ENCODE measurements around the gene ZBTB20.

The ZBTB20 gene

GRCh38 chr3:114928989-114929640 is 218.0 kb downstream of the ZBTB20 start:
- DNase-seq (ENCODE audit: low read depth) = peak; percentile 32

GRCh38 chr3:114904633-114905032 is 242.5 kb downstream of the ZBTB20 start:
- no peak for DNase-seq (ENCODE audit: low read depth)

GRCh38 chr3:114903213-114903612 is 243.9 kb downstream of the ZBTB20 start:
- no peak for DNase-seq (ENCODE audit: low read depth)

GRCh38 chr3:114902691-114903101 is 244.4 kb downstream of the ZBTB20 start:
- DNase-seq (ENCODE audit: low read depth) = no peak

GRCh38 chr3:114900908-114901307 is 246.2 kb downstream of the ZBTB20 start:
- DNase-seq (ENCODE audit: low read depth) = peak; percentile 2

- DNase-seq (ENCODE audit: low read depth) = no peak
Observed at GRCh38 chr3:114899186-114899931, 247.7 kb downstream of the ZBTB20 start.

GRCh38 chr3:114896978-114897377 is 250.1 kb downstream of the ZBTB20 start:
- no peak for DNase-seq (ENCODE audit: low read depth)

GRCh38 chr3:114893361-114893760 is 253.7 kb downstream of the ZBTB20 start:
- no peak for DNase-seq (ENCODE audit: low read depth)

- no peak for DNase-seq (ENCODE audit: low read depth)
Observed at GRCh38 chr3:114892880-114893279, 254.2 kb downstream of the ZBTB20 start.

GRCh38 chr3:114892131-114892879 is 254.8 kb downstream of the ZBTB20 start:
- DNase-seq (ENCODE audit: low read depth) = no peak

- no peak for DNase-seq (ENCODE audit: low read depth)
Observed at GRCh38 chr3:114887806-114888205, 259.3 kb downstream of the ZBTB20 start.

GRCh38 chr3:114886905-114887304 is 260.2 kb downstream of the ZBTB20 start:
- no peak for DNase-seq (ENCODE audit: low read depth)

GRCh38 chr3:114884213-114884923 is 262.7 kb downstream of the ZBTB20 start:
- DNase-seq (ENCODE audit: low read depth) = no peak

GRCh38 chr3:114880078-114880477 is 267.0 kb downstream of the ZBTB20 start:
- no peak for DNase-seq (ENCODE audit: low read depth)

- DNase-seq (ENCODE audit: low read depth) = peak; percentile 81
Observed at GRCh38 chr3:114879059-114880031, 267.7 kb downstream of the ZBTB20 start.

- DNase-seq (ENCODE audit: low read depth) = peak; percentile 79
Observed at GRCh38 chr3:114878114-114878839, 268.8 kb downstream of the ZBTB20 start.

- DNase-seq (ENCODE audit: low read depth) = no peak
Observed at GRCh38 chr3:114877378-114878113, 269.5 kb downstream of the ZBTB20 start.

- no peak for DNase-seq (ENCODE audit: low read depth)
Observed at GRCh38 chr3:114874522-114874971, 272.5 kb downstream of the ZBTB20 start.

GRCh38 chr3:114873591-114873990 is 273.5 kb downstream of the ZBTB20 start:
- DNase-seq (ENCODE audit: low read depth) = no peak

GRCh38 chr3:114872588-114872987 is 274.5 kb downstream of the ZBTB20 start:
- no peak for DNase-seq (ENCODE audit: low read depth)
